GM21423 (cell line): ENCODE results near the gene LHFPL6.

Source experiments
- ATAC-seq: cut with Tn5 transposase; IDR thresholded peaks from one replicate; pipeline ENCODE4 v1.9.1; 2021; ENCODE audit warnings: mild to moderate bottlenecking, moderate library complexity; ENCODE audit not compliant: unreplicated experiment

The LHFPL6 gene

GRCh38 chr13:39596176-39596575, 6.8 kb downstream of the LHFPL6 start:
- ATAC-seq: no peak

GRCh38 chr13:39590466-39591036, 12.4 kb downstream of the LHFPL6 start:
- ATAC-seq: no peak

- ATAC-seq: no peak
Measured at GRCh38 chr13:39588384-39588783, 14.6 kb downstream of the LHFPL6 start.

- no peak for ATAC-seq
Measured at GRCh38 chr13:39587939-39588338, 15.1 kb downstream of the LHFPL6 start.

GRCh38 chr13:39586958-39587605, 15.9 kb downstream of the LHFPL6 start:
- ATAC-seq: no peak

- ATAC-seq: no peak
Measured at GRCh38 chr13:39586151-39586550, 16.8 kb downstream of the LHFPL6 start.

GRCh38 chr13:39585219-39585618, 17.8 kb downstream of the LHFPL6 start:
- ATAC-seq: no peak

GRCh38 chr13:39580881-39581575, 22.0 kb downstream of the LHFPL6 start:
- ATAC-seq: no peak

GRCh38 chr13:39578821-39579291, 24.1 kb downstream of the LHFPL6 start:
- no peak for ATAC-seq

- ATAC-seq: no peak
Measured at GRCh38 chr13:39577838-39578491, 25.0 kb downstream of the LHFPL6 start.

- ATAC-seq: no peak
Measured at GRCh38 chr13:39577203-39577602, 25.8 kb downstream of the LHFPL6 start.

- no peak for ATAC-seq
Measured at GRCh38 chr13:39575641-39576238, 27.3 kb downstream of the LHFPL6 start.

- no peak for ATAC-seq
Measured at GRCh38 chr13:39571502-39572092, 31.4 kb downstream of the LHFPL6 start.

- ATAC-seq: no peak
Measured at GRCh38 chr13:39567569-39567968, 35.4 kb downstream of the LHFPL6 start.

- ATAC-seq: no peak
Measured at GRCh38 chr13:39566216-39566869, 36.6 kb downstream of the LHFPL6 start.

GRCh38 chr13:39565036-39565949, 37.7 kb downstream of the LHFPL6 start:
- ATAC-seq: no peak

- ATAC-seq: no peak
Measured at GRCh38 chr13:39563470-39563735, 39.6 kb downstream of the LHFPL6 start.

- no peak for ATAC-seq
Measured at GRCh38 chr13:39561971-39562370, 41.0 kb downstream of the LHFPL6 start.

GRCh38 chr13:39559847-39560246, 43.1 kb downstream of the LHFPL6 start:
- ATAC-seq: no peak
